Neural crest cell (in vitro differentiated cells): ENCODE measurements around the gene CRISPLD2. TPM values are rescaled to one million over a fixed set of nuclear protein-coding genes. Genes with fewer than 3 reads are reported as not detected.

Source experiments
- DNase-seq: peaks from one replicate; pipeline ENCODE4 v3.0.0; 2021; ENCODE audit warnings: low read depth, mixed read lengths, low spot score
- H3K27ac Mint-ChIP-seq: one replicate; pipeline ENCODE4 v1.8.0; 2021; ENCODE audit warnings: mild to moderate bottlenecking, mixed read lengths; ENCODE audit not compliant: unreplicated experiment
- H3K27me3 Mint-ChIP-seq: 2 replicates; pipeline ENCODE4 v1.8.0; 2021; ENCODE audit warnings: low read depth, mild to moderate bottlenecking, mixed read lengths
- H3K36me3 Mint-ChIP-seq: 2 replicates; pipeline ENCODE4 v1.8.0; 2021; ENCODE audit warnings: low read depth, mild to moderate bottlenecking, mixed read lengths
- H3K4me1 Mint-ChIP-seq: 2 replicates; pipeline ENCODE4 v1.8.0; 2021; ENCODE audit warnings: mixed read lengths
- H3K4me3 Mint-ChIP-seq: one replicate; pipeline ENCODE4 v1.8.0; 2021; ENCODE audit warnings: mild to moderate bottlenecking, mixed read lengths
- H3K9me3 Mint-ChIP-seq: 2 replicates; pipeline ENCODE4 v1.8.0; 2021; ENCODE audit warnings: mixed read lengths
- CTCF ChIP-seq: fragments of 200-600 bp; sonication (generic); conservative IDR thresholded peaks from 2 replicates; pipeline ENCODE4 v1.5.0; 2021; ENCODE audit warnings: antibody characterized with exemption, mild to moderate bottlenecking
- total RNA-seq: library from RNA; stranded (reverse); gene quantifications from 2 replicates; pipeline ENCODE4 v1.2.1, GENCODE V29; 2021

CRISPLD2 gene
- total RNA-seq, 1 donor from 2014 or later = 0.61 TPM

- Mint-ChIP-seq H3K27ac (peak overlapping the region; percentile 89), H3K9me3 (no peaks in the 10 kb centered on the region), H3K4me3 (no peak overlapping the region), H3K36me3 (no peaks in the 10 kb centered on the region), H3K27me3 (no peaks in the 10 kb centered on the region), H3K4me1 (peaks cover 40% of the 10 kb centered on the region)
- no peak for DNase-seq
- TF ChIP-seq CTCF = no peak
Measured at GRCh38 chr16:84879569-84880487, 60.0 kb downstream of the CRISPLD2 start.

DNA sequence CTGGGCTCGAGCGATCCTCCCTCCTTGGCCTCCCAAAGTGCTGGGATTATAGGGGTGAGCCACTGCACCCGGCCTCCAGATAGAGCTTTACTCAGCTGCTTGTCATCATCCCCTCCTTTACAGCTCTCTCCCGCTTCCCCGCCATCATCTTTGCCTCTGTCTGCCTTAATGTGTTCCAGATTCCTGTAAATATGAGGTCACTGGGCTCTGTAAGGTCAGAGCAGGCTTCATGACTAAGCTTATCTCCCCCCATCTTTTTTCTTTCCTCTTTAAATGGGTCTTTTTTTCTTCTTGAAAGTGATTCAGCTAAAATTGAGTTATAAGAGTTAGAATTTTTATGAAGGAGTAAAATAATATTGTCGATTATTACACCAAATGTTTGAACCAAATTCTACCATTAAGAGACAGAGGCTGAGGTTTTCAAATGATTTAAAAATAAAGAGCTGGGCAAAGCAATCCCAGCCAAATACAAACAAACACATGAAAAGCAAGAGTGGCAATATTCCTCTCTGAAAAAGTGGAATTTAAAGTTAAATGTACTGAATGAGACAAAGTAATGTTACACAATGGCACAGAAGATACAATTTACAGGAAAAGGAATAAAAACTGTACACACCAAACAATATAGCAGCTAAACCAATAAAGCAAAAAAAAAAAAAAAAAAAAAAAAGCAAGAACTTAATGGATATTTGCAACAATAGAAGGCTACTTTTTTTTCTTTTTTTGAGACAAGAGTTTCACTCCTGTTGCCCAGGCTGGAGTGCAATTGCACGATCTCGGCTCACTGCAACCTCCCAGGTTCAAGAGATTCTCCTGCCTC lies 62.1 kb downstream of the CRISPLD2 start:
- H3K9me3 Mint-ChIP-seq = no peaks in the 10 kb centered on the region
- no peaks in the 10 kb centered on the region for H3K36me3 Mint-ChIP-seq
- H3K27ac Mint-ChIP-seq = peak overlapping the region; percentile 2
- no peak for DNase-seq
- H3K4me3 Mint-ChIP-seq = peak overlapping the region; percentile 1
- H3K4me1 Mint-ChIP-seq = peaks cover 61% of the 10 kb centered on the region
- TF ChIP-seq CTCF = no peak
- H3K27me3 Mint-ChIP-seq = no peaks in the 10 kb centered on the region

- no peak for DNase-seq
- H3K4me3 Mint-ChIP-seq = no peak overlapping the region
- H3K9me3 Mint-ChIP-seq = no peaks in the 10 kb centered on the region
- H3K4me1 Mint-ChIP-seq = peaks cover 67% of the 10 kb centered on the region
- peak overlapping the region; percentile 93 for H3K27ac Mint-ChIP-seq
- no peaks in the 10 kb centered on the region for H3K36me3 Mint-ChIP-seq
- no peaks in the 10 kb centered on the region for H3K27me3 Mint-ChIP-seq
- TF ChIP-seq CTCF = no peak
Measured at GRCh38 chr16:84883301-84883700, 63.5 kb downstream of the CRISPLD2 start.

DNA sequence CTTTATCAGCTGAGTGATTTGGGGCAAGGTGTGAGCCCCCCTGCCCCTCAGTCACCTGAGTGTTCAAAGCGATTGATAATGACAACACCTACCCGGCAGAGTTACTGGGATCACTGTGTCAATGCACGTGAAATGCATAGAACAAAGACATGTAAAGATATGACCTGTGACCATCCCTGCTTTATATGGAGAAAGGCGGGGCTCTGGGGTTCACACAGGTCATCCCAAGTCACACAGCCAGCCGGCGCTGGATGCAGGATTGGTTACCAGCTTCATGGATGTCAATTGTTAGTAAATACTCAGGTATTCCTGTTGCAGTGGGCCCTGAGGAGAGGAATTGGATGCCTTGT lies 64.4 kb downstream of the CRISPLD2 start:
- H3K4me3 Mint-ChIP-seq = peak overlapping the region; percentile 74
- no peaks in the 10 kb centered on the region for H3K36me3 Mint-ChIP-seq
- peaks cover 67% of the 10 kb centered on the region for H3K4me1 Mint-ChIP-seq

More for the DNA sequence above, 64.4 kb downstream of the CRISPLD2 start:
- H3K27ac Mint-ChIP-seq = peak overlapping the region; percentile 98
- no peak for DNase-seq
- no peaks in the 10 kb centered on the region for H3K9me3 Mint-ChIP-seq
- H3K27me3 Mint-ChIP-seq = no peaks in the 10 kb centered on the region
- no peak for TF ChIP-seq CTCF
